Smooth muscle cell (in vitro differentiated cells): ENCODE data around the gene ZYX. TPM values are rescaled to one million over a fixed set of nuclear protein-coding genes. Genes with fewer than 3 reads are reported as not detected.
A peak's percentile ranks its signal among the peaks of the same experiment; 100 is the strongest.

Experiments
- DNase-seq: peaks from one replicate; lab custom pipeline; 2025; ENCODE audit not compliant: unreplicated experiment; lab: John Stamatoyannopoulos, UW
- H2AFZ ChIP-seq: fragments of 200-600 bp; sonication (generic); 2 replicates; pipeline ENCODE4 v1.6.0; 2016; ENCODE audit warnings: antibody characterized with exemption, low read depth, mild to moderate bottlenecking
- H3F3A ChIP-seq: fragments of 200-600 bp; sonication (generic); 2 replicates; pipeline ENCODE4 v1.6.0; 2017; ENCODE audit warnings: antibody characterized with exemption, low read depth
- H3K27ac ChIP-seq: fragments of 200-600 bp; sonication (generic); 2 replicates; pipeline ENCODE4 v1.5.1; 2016; ENCODE audit warnings: low read depth, mild to moderate bottlenecking
- H3K27me3 ChIP-seq: fragments of 200-600 bp; sonication (generic); 2 replicates; pipeline ENCODE4 v1.6.1; 2016; ENCODE audit warnings: low read depth, mild to moderate bottlenecking
- H3K36me3 ChIP-seq: fragments of 200-600 bp; sonication (generic); 2 replicates; pipeline ENCODE4 v1.5.1; 2016; ENCODE audit warnings: low read depth
- H3K4me1 ChIP-seq: fragments of 200-600 bp; sonication (generic); 2 replicates; pipeline ENCODE4 v1.5.1; 2016; ENCODE audit warnings: low read depth
- H3K4me2 ChIP-seq: fragments of 200-600 bp; sonication (generic); 2 replicates; pipeline ENCODE4 v1.6.0; 2016; ENCODE audit warnings: mild to moderate bottlenecking
- H3K4me3 ChIP-seq: fragments of 200-600 bp; sonication (generic); 2 replicates; pipeline ENCODE4 v1.5.1; 2016; ENCODE audit warnings: mild to moderate bottlenecking
- H3K79me2 ChIP-seq: fragments of 200-600 bp; sonication (generic); 2 replicates; pipeline ENCODE4 v1.6.0; 2016; ENCODE audit warnings: low read depth, mild to moderate bottlenecking
- H3K9ac ChIP-seq: fragments of 200-600 bp; sonication (generic); 2 replicates; pipeline ENCODE4 v1.6.0; 2016; ENCODE audit warnings: low read depth
- H3K9me3 ChIP-seq: fragments of 200-600 bp; sonication (generic); replicated peaks from 2 replicates; pipeline ENCODE4 v1.5.1; 2016; ENCODE audit warnings: low read depth
- H4K20me1 ChIP-seq: fragments of 200-600 bp; sonication (generic); 2 replicates; pipeline ENCODE4 v1.6.0; 2016; ENCODE audit warnings: low read depth
- CTCF ChIP-seq: fragments of 200-600 bp; sonication (generic); IDR thresholded peaks from 2 replicates; pipeline ENCODE4 v1.5.1; 2017; ENCODE audit warnings: borderline replicate concordance, mild to moderate bottlenecking, antibody characterized with exemption; ENCODE audit not compliant: insufficient read depth, poor library complexity, severe bottlenecking
- WGBS: methylation state at CpG from one replicate; pipeline ENCODE4 v1.1.7; 2016; ENCODE audit warnings: low lambda C conversion rate; 5-methylcytosine and 5-hydroxymethylcytosine counted together
- polyA plus RNA-seq: library from polyadenylated mRNA; unstranded; fragments of >200 nt; fragmentation: Nextera tagmentation; extraction: Ambion mirVana; gene quantifications from 2 replicates; pipeline ENCODE4 v1.2.1, GENCODE V29; 2016
- total RNA-seq: library from RNA; depleted of rRNA; stranded (reverse); fragments of >200 nt; gene quantifications from 2 replicates; pipeline ENCODE4 v1.2.3, GENCODE V29; 2014

Gene ZYX
- total and polyA plus RNA-seq, 2 experiments from 2014 or later, result 71.1 to 322 TPM

DNA sequence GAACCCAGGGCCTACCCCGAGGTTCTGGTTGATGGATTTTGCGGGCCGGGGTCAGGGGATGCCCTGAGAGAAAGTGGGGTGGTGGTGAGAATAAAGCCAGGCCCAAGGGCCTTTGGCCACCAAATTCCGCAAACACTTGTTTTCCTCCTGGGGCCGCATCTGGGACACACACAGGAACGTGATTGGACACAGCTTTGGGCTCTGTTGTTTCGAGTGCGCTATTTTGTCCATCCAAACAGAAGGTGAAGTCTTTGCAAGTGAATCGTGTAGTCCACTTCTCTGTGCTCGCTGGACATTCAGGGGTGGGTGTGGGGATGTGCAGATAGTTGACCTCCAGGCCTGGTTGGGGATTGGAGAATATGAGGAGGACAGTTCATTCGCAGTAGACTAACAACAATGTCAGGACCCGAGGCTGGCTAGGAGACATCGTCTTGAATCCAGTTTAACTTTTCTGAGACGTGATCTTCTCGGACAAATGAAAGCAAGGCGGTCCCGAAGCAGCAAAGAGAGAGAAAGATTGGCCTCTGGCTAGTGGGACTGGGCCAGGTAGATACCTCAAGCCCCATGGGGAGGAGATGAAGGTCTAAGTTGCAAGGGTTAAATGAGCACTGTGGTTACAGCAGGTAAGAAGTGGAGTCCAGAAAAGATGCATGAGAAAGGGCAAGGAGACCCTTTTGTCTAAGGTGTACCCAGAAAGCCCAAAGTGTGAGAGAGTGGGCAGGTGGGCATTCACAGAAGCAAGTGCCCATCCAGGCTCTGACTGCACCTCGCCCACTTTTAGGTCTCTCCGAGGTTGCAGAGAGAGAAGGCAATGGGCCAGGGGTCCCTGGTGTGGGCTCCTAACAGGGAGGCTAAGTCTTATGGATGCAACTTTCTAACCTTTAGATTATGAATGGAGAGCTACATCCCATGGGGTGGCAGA lies 17.9 kb upstream of the ZYX start:
- no peak for DNase-seq
- no peak overlapping the region for H2AFZ ChIP-seq
- peak overlapping the region; percentile 62 for H3K4me3 ChIP-seq
- 42% methylated on average over 19 of the region's 19 CpGs for WGBS
- H3K27me3 ChIP-seq, result peaks cover 76% of the 10 kb centered on the region
- H3F3A ChIP-seq, result no peaks in the 10 kb centered on the region
- no peaks in the 10 kb centered on the region for H3K79me2 ChIP-seq
- H3K4me1 ChIP-seq, result no peaks in the 10 kb centered on the region
- no peak overlapping the region for H3K27ac ChIP-seq
- no peaks in the 10 kb centered on the region for H3K36me3 ChIP-seq
- TF ChIP-seq CTCF, result no peak
- H3K4me2 ChIP-seq, result peak overlapping the region; percentile 92
- no peak overlapping the region for H3K9ac ChIP-seq
- H3K9me3 ChIP-seq, result no peaks in the 10 kb centered on the region
- H4K20me1 ChIP-seq, result no peaks in the 10 kb centered on the region

DNA sequence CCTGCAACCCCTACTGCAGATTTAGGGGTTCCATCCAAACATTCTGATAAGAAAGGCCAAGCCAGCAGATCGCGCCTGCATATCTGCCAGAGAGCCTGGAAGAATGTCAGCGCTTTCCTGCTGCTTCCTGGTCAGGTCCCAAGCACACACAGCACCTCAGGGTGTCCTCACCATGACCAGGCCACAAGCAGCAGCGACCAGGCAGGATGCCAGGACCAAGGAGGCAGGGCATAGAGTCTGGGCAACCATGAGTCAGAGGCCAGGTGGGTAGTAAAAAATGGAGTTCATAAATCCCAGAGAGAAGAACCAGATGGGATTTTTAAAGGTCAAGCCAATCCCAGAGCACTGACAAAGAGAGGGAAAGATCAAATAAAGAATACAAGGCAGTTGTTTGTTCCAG lies 13.2 kb upstream of the ZYX start:
- Histone ChIP-seq H3K4me1 (peaks cover 7% of the 10 kb centered on the region), H3K9ac (no peak overlapping the region), H2AFZ (no peak overlapping the region), H4K20me1 (no peaks in the 10 kb centered on the region), H3K27ac (no peak overlapping the region), H3K4me2 (no peak overlapping the region), H3K4me3 (no peak overlapping the region), H3K36me3 (no peaks in the 10 kb centered on the region), H3K27me3 (peaks cover 40% of the 10 kb centered on the region), H3K79me2 (no peaks in the 10 kb centered on the region), H3K9me3 (no peaks in the 10 kb centered on the region), H3F3A (no peaks in the 10 kb centered on the region)
- no peak for DNase-seq
- no peak for TF ChIP-seq CTCF
- WGBS, result 75% methylated on average over 4 of the region's 4 CpGs

GRCh38 chr7:143368387-143368786 lies 12.8 kb upstream of the ZYX start:
- H3K4me2 ChIP-seq, result no peak overlapping the region
- H3F3A ChIP-seq, result no peaks in the 10 kb centered on the region
- H3K9me3 ChIP-seq, result no peaks in the 10 kb centered on the region
- H2AFZ ChIP-seq, result no peak overlapping the region
- no peaks in the 10 kb centered on the region for H3K36me3 ChIP-seq
- no peak for TF ChIP-seq CTCF
- no peak for DNase-seq
- H3K4me1 ChIP-seq, result peaks cover 7% of the 10 kb centered on the region
- H3K27ac ChIP-seq, result no peak overlapping the region
- H3K4me3 ChIP-seq, result no peak overlapping the region
- peaks cover 35% of the 10 kb centered on the region for H3K27me3 ChIP-seq
- H3K9ac ChIP-seq, result no peak overlapping the region
- WGBS, result 92% methylated on average over 1 of the region's 1 CpG
- no peaks in the 10 kb centered on the region for H4K20me1 ChIP-seq
- no peaks in the 10 kb centered on the region for H3K79me2 ChIP-seq
